SU-DHL-6 (cell line): Measurements from ENCODE around the gene CDKAL1.

Source experiments
- H2AFZ ChIP-seq: fragments of 200-600 bp; sonication (generic); 2 replicates; pipeline ENCODE4 v1.6.1; 2014; ENCODE audit warnings: low read depth, mild to moderate bottlenecking, moderate library complexity, mixed read lengths, antibody characterized with exemption, low read length; ENCODE audit not compliant: severe bottlenecking
- H3F3A ChIP-seq: fragments of 200-600 bp; shearing (Covaris generic); 2 replicates; pipeline ENCODE4 v1.6.0; 2016; ENCODE audit warnings: antibody characterized with exemption, mild to moderate bottlenecking; ENCODE audit not compliant: insufficient read depth
- H3K27ac ChIP-seq: fragments of 200-600 bp; sonication (generic); 2 replicates; pipeline ENCODE4 v1.5.1; 2016; ENCODE audit warnings: low read depth, mild to moderate bottlenecking, low read length, moderate library complexity, mixed read lengths
- H3K27me3 ChIP-seq: fragments of 200-600 bp; sonication (generic), shearing (Covaris generic); 2 replicates; pipeline ENCODE4 v1.6.0; 2014; ENCODE audit warnings: mild to moderate bottlenecking, low read length
- H3K36me3 ChIP-seq: fragments of 200-600 bp; sonication (generic); 2 replicates; pipeline ENCODE4 v1.6.1; 2014; ENCODE audit warnings: mild to moderate bottlenecking, low read length, mixed read lengths
- H3K4me2 ChIP-seq: fragments of 300-600, 200-600 bp; shearing (Covaris generic), sonication (generic); 2 replicates; pipeline ENCODE4 v1.6.0; 2014; ENCODE audit warnings: low read length, low read depth, mild to moderate bottlenecking; ENCODE audit not compliant: poor library complexity, severe bottlenecking
- H3K4me3 ChIP-seq: fragments of 200-600 bp; sonication (generic); 2 replicates; pipeline ENCODE4 v1.5.1; 2014; ENCODE audit warnings: antibody characterized with exemption, low read length, mild to moderate bottlenecking, mixed read lengths; ENCODE audit not compliant: insufficient read depth, poor library complexity, severe bottlenecking
- H3K79me2 ChIP-seq: fragments of 200-600 bp; sonication (generic); 2 replicates; pipeline ENCODE4 v1.6.1; 2014; ENCODE audit warnings: mild to moderate bottlenecking, low read length, moderate library complexity; ENCODE audit not compliant: insufficient read depth
- H3K9ac ChIP-seq: fragments of 200-600 bp; sonication (generic); 2 replicates; pipeline ENCODE4 v1.7.0; 2014; ENCODE audit warnings: mild to moderate bottlenecking, low read length
- H3K9me2 ChIP-seq: fragments of 200-600 bp; sonication (generic); replicated peaks from 2 replicates; pipeline ENCODE4 v1.6.1; 2014; ENCODE audit warnings: low read length; ENCODE audit not compliant: insufficient read depth
- H3K9me3 ChIP-seq: fragments of 200-600 bp; sonication (generic); 2 replicates; pipeline ENCODE4 v1.6.1; 2014; ENCODE audit warnings: low read length, mixed read lengths; ENCODE audit not compliant: insufficient read depth
- H4K20me1 ChIP-seq: fragments of 200-600 bp; sonication (generic); 2 replicates; pipeline ENCODE4 v1.6.1; 2014; ENCODE audit warnings: low read depth, mild to moderate bottlenecking, antibody characterized with exemption, low read length, moderate library complexity, mixed read lengths
- CTCF ChIP-seq: fragments of 200-600 bp; sonication (generic); IDR thresholded peaks from one replicate; pipeline ENCODE4 v1.5.1; 2017; ENCODE audit warnings: antibody characterized with exemption, mild to moderate bottlenecking, low read length, moderate library complexity; ENCODE audit not compliant: insufficient read depth, poor library complexity, severe bottlenecking
- EZH2phosphoT487 ChIP-seq: fragments of 200-600 bp; sonication (generic), shearing (Covaris generic); conservative IDR thresholded peaks from 2 replicates; pipeline ENCODE4 v1.6.1; 2018; ENCODE audit warnings: mild to moderate bottlenecking, antibody characterized with exemption, low read length, moderate library complexity, mixed read lengths

Gene CDKAL1

GRCh38 chr6:20778459-20778858, 244.2 kb downstream of the CDKAL1 start:
- Histone ChIP-seq H2AFZ (no peak overlapping the region), H4K20me1 (no peaks in the 10 kb centered on the region), H3F3A (no peaks in the 10 kb centered on the region), H3K9me3 (no peaks in the 10 kb centered on the region), H3K9ac (no peak overlapping the region), H3K4me3 (no peak overlapping the region), H3K27me3 (no peaks in the 10 kb centered on the region), H3K79me2 (no peaks in the 10 kb centered on the region), H3K4me2 (no peak overlapping the region), H3K27ac (no peak overlapping the region), H3K9me2 (no peaks in the 10 kb centered on the region), H3K36me3 (no peaks in the 10 kb centered on the region; the same call in 1 of the 2 replicates)
- TF ChIP-seq CTCF, result no peak
- TF ChIP-seq EZH2phosphoT487, result no peak

- Histone ChIP-seq H2AFZ (no peak overlapping the region), H3K9ac (no peak overlapping the region), H3K4me3 (no peak overlapping the region), H3K4me2 (no peak overlapping the region), H3K36me3 (no peaks in the 10 kb centered on the region; the same call in 1 of the 2 replicates), H3K27ac (no peak overlapping the region), H3K27me3 (no peaks in the 10 kb centered on the region), H4K20me1 (no peaks in the 10 kb centered on the region), H3F3A (no peaks in the 10 kb centered on the region), H3K9me2 (no peaks in the 10 kb centered on the region), H3K9me3 (no peaks in the 10 kb centered on the region), H3K79me2 (no peaks in the 10 kb centered on the region)
- TF ChIP-seq CTCF (no peak), EZH2phosphoT487 (no peak)
Measured at GRCh38 chr6:20778912-20779311, 244.7 kb downstream of the CDKAL1 start.

GRCh38 chr6:20789162-20789561, 254.9 kb downstream of the CDKAL1 start:
- H3K9me3 ChIP-seq, result no peaks in the 10 kb centered on the region
- no peak overlapping the region for H3K4me3 ChIP-seq
- no peaks in the 10 kb centered on the region for H3K27me3 ChIP-seq
- H3F3A ChIP-seq, result no peaks in the 10 kb centered on the region
- no peak overlapping the region for H3K27ac ChIP-seq
- H4K20me1 ChIP-seq, result no peaks in the 10 kb centered on the region
- H3K36me3 ChIP-seq, result no peaks in the 10 kb centered on the region
- H3K79me2 ChIP-seq, result no peaks in the 10 kb centered on the region
- no peaks in the 10 kb centered on the region for H3K9me2 ChIP-seq
- H2AFZ ChIP-seq, result no peak overlapping the region
- no peak overlapping the region for H3K4me2 ChIP-seq
- H3K9ac ChIP-seq, result no peak overlapping the region
- no peak for TF ChIP-seq EZH2phosphoT487
- TF ChIP-seq CTCF, result no peak
